ENCODE results near the gene ZMYM4. TPM values are rescaled to one million over a fixed set of nuclear protein-coding genes. Genes with fewer than 3 reads are reported as not detected.

ZMYM4 gene
- total RNA-seq, 1 experiment from 2014 or later, result 66.0 TPM

GRCh38 chr1:35426097-35426586, 157.6 kb downstream of the ZMYM4 start:
- H3K56ac ChIP-seq (ENCODE audit: insufficient read length, low read depth, low read length), result no peak overlapping the region
- H3K27me3 ChIP-seq (ENCODE audit: insufficient read depth, low read length), result no peaks in the 10 kb centered on the region
- H3K9ac ChIP-seq (ENCODE audit: extremely low read depth, insufficient read length, low read length), result no peak overlapping the region
- H3K4ac ChIP-seq (ENCODE audit: low read depth, low read length), result no peak overlapping the region
- no peak overlapping the region for H3T11ph ChIP-seq (ENCODE audit: low read length)
- no peak overlapping the region for H3K18ac ChIP-seq (ENCODE audit: insufficient read length, low read depth, low read length)
- no peak overlapping the region for H3K4me2 ChIP-seq (ENCODE audit: insufficient read depth, insufficient read length, low read length)
- DNase-seq, result no peak
- no peak overlapping the region for H4K5ac ChIP-seq (ENCODE audit: insufficient read length, low read depth, low read length)
- no peak overlapping the region for H2BK20ac ChIP-seq (ENCODE audit: low read depth, low read length, poor library complexity, severe bottlenecking)
- no peak overlapping the region for H2AK5ac ChIP-seq (ENCODE audit: insufficient read length, low read length)
- H3K14ac ChIP-seq (ENCODE audit: insufficient read depth, low read length), result no peak overlapping the region
- Mint-ChIP-seq H3K4me3 (no peak overlapping the region), H3K27me3 (ENCODE audit: low read depth) (no peaks in the 10 kb centered on the region), H3K9me3 (peaks cover 0 to 3% of the 10 kb centered on the region in 2 experiments; a peak in 1 of 5 replicates), H3K36me3 (ENCODE audit: insufficient read depth in 1 of 3, low read depth in 3 of 3) (peaks cover 10 to 34% (median 29%) of the 10 kb centered on the region in 3 experiments; a peak in 6 of 7 replicates), H3K4me1 (peaks cover 8 to 14% of the 10 kb centered on the region in 2 experiments), H3K27ac (0 out of 7 replicates have a peak overlapping the region, but pooled peaks of 1 of the 3 experiments have one; percentile 5)
- H4K8ac ChIP-seq (replicated peaks; ENCODE audit: insufficient read length, low read depth, low read length), result no peak overlapping the region
- WGBS (ENCODE audit: extremely low coverage, insufficient read length, low lambda C conversion rate), result no CpG with 5 or more reads among the region's 2 CpGs
- H3K79me2 ChIP-seq (ENCODE audit: insufficient read depth, low read length), result no peaks in the 10 kb centered on the region
- H2BK12ac ChIP-seq (ENCODE audit: insufficient read length, low read depth, low read length), result no peak overlapping the region
- no peak overlapping the region for H4K91ac ChIP-seq (ENCODE audit: insufficient read length, low read depth, low read length)
- no peaks in the 10 kb centered on the region for H3K79me1 ChIP-seq (ENCODE audit: insufficient read depth, low read depth, low read length, poor library complexity, severe bottlenecking)
- H2BK15ac ChIP-seq (ENCODE audit: low read depth, low read length), result no peak overlapping the region
- H3K27ac ChIP-seq (ENCODE audit: insufficient read length, low read depth, low read length), result no peak overlapping the region
- H3K4me1 ChIP-seq (ENCODE audit: insufficient read depth, low read length), result peaks cover 2% of the 10 kb centered on the region; the same call in 1 of the 2 replicates
- H4K20me1 ChIP-seq (ENCODE audit: control insufficient read depth, insufficient read depth, insufficient read length), result no peaks in the 10 kb centered on the region
- no peak for TF ChIP-seq CTCF (conservative IDR thresholded peaks at IDR 0.05)
- no peak overlapping the region for H3K23ac ChIP-seq (ENCODE audit: insufficient read length, low read depth, low read length)
- H2AFZ ChIP-seq (ENCODE audit: low read length), result no peak overlapping the region
- no peaks in the 10 kb centered on the region for H3K23me2 ChIP-seq (ENCODE audit: insufficient read length, low read depth, low read length, poor library complexity, severe bottlenecking)
- H2BK5ac ChIP-seq (ENCODE audit: insufficient read length, low read length), result no peak overlapping the region
- H2BK120ac ChIP-seq (ENCODE audit: low read depth, low read length, poor library complexity, severe bottlenecking), result no peak overlapping the region
- H3K9me3 ChIP-seq (ENCODE audit: control insufficient read depth, low read depth, low read length), result no peaks in the 10 kb centered on the region

Data from H9 (cell line).